ENCODE results near the gene GRM7.

Gene GRM7

GRCh38 chr3:7382293-7383010, 521.5 kb downstream of the GRM7 start:
- 100% methylated on average over 1 of the region's 2 CpGs for WGBS (ENCODE audit: insufficient coverage)
- Histone ChIP-seq H3K9me3 (ENCODE audit: control extremely low read depth in 1 of 5, control insufficient read depth in 4 of 5, insufficient read depth in 2 of 5, low read depth in 1 of 5, low read length in 4 of 5) (peaks cover 0 to 4% (median 1%) of the 10 kb centered on the region in 5 experiments), H3K4me1 (ENCODE audit: control extremely low read depth in 1 of 4, control insufficient read depth in 4 of 4, insufficient read depth in 4 of 4, low read length in 3 of 4) (no peaks in the 10 kb centered on the region), H3K27ac (ENCODE audit: insufficient read depth in 1 of 2, low read depth in 1 of 2, low read length in 2 of 2, poor library complexity in 1 of 2, severe bottlenecking in 2 of 2) (no peak overlapping the region), H3K27me3 (replicated peaks in 2 of 5; ENCODE audit: control insufficient read depth in 4 of 5, insufficient read depth in 5 of 5, low read length in 4 of 5) (no peaks in the 10 kb centered on the region), H3K36me3 (ENCODE audit: control insufficient read depth in 4 of 4, insufficient read depth in 4 of 4, low read length in 3 of 4) (no peaks in the 10 kb centered on the region), H3K4me3 (ENCODE audit: control insufficient read depth in 1 of 7, extremely low read depth in 1 of 7, insufficient read depth in 4 of 7, low read depth in 2 of 7, low read length in 6 of 7) (no peak overlapping the region)
- no peak for DNase-seq
- POLR2A ChIA-PET = interaction anchor here (0.6 kb wide), 1 partner anchor 10 kb away, joined by 5 read pairs; no protein-coding TSS in a partner anchor
- CTCF ChIA-PET = no interaction called here

- Histone ChIP-seq H3K9me3 (ENCODE audit: control extremely low read depth in 1 of 5, control insufficient read depth in 4 of 5, insufficient read depth in 2 of 5, low read depth in 1 of 5, low read length in 4 of 5) (peaks cover 0 to 11% (median 0%) of the 10 kb centered on the region in 5 experiments), H3K27me3 (replicated peaks in 2 of 5; ENCODE audit: control insufficient read depth in 4 of 5, insufficient read depth in 5 of 5, low read length in 4 of 5) (no peaks in the 10 kb centered on the region), H3K4me3 (ENCODE audit: control insufficient read depth in 1 of 7, extremely low read depth in 1 of 7, insufficient read depth in 4 of 7, low read depth in 2 of 7, low read length in 6 of 7) (no peak overlapping the region), H3K4me1 (ENCODE audit: control extremely low read depth in 1 of 4, control insufficient read depth in 4 of 4, insufficient read depth in 4 of 4, low read length in 3 of 4) (no peaks in the 10 kb centered on the region), H3K27ac (ENCODE audit: insufficient read depth in 1 of 2, low read depth in 1 of 2, low read length in 2 of 2, poor library complexity in 1 of 2, severe bottlenecking in 2 of 2) (no peak overlapping the region), H3K36me3 (ENCODE audit: control insufficient read depth in 4 of 4, insufficient read depth in 4 of 4, low read length in 3 of 4) (no peaks in the 10 kb centered on the region)
- ChIA-PET POLR2A (no interaction called here), CTCF (no interaction called here)
- DNase-seq = no peak
- WGBS (ENCODE audit: insufficient coverage) = no CpG with 5 or more reads among the region's 2 CpGs
Observed at GRCh38 chr3:7385635-7386034, 524.7 kb downstream of the GRM7 start.

GRCh38 chr3:7388026-7388425, 527.1 kb downstream of the GRM7 start:
- H3K27me3 ChIP-seq (replicated peaks in 2 of 5; ENCODE audit: control insufficient read depth in 4 of 5, insufficient read depth in 5 of 5, low read length in 4 of 5) = no peaks in the 10 kb centered on the region
- H3K4me3 ChIP-seq (ENCODE audit: control insufficient read depth in 1 of 7, extremely low read depth in 1 of 7, insufficient read depth in 4 of 7, low read depth in 2 of 7, low read length in 6 of 7) = no peak overlapping the region

GRCh38 chr3:7392206-7392605, 531.3 kb downstream of the GRM7 start:
- POLR2A ChIA-PET = interaction anchor here (0.6 kb wide), 1 partner anchor 9 kb away, joined by 5 read pairs; no protein-coding TSS in a partner anchor
- Histone ChIP-seq H3K4me1 (ENCODE audit: control extremely low read depth in 1 of 4, control insufficient read depth in 4 of 4, insufficient read depth in 4 of 4, low read length in 3 of 4) (no peaks in the 10 kb centered on the region), H3K27ac (ENCODE audit: insufficient read depth in 1 of 2, low read depth in 1 of 2, low read length in 2 of 2, poor library complexity in 1 of 2, severe bottlenecking in 2 of 2) (no peak overlapping the region), H3K4me3 (ENCODE audit: control insufficient read depth in 1 of 7, extremely low read depth in 1 of 7, insufficient read depth in 4 of 7, low read depth in 2 of 7, low read length in 6 of 7) (no peak overlapping the region), H3K9me3 (ENCODE audit: control extremely low read depth in 1 of 5, control insufficient read depth in 4 of 5, insufficient read depth in 2 of 5, low read depth in 1 of 5, low read length in 4 of 5) (peaks cover 0 to 8% (median 0%) of the 10 kb centered on the region in 5 experiments), H3K36me3 (ENCODE audit: control insufficient read depth in 4 of 4, insufficient read depth in 4 of 4, low read length in 3 of 4) (no peaks in the 10 kb centered on the region), H3K27me3 (replicated peaks in 2 of 5; ENCODE audit: control insufficient read depth in 4 of 5, insufficient read depth in 5 of 5, low read length in 4 of 5) (no peaks in the 10 kb centered on the region)
- 100% methylated on average over 1 of the region's 1 CpG for WGBS (ENCODE audit: insufficient coverage)
- DNase-seq = no peak
- CTCF ChIA-PET = interaction anchor here (1.0 kb wide), 1 partner anchor 17 kb away, joined by 3 read pairs; no protein-coding TSS in a partner anchor

More at GRCh38 chr3:7388026-7388425, 527.1 kb downstream of the GRM7 start:
- no peak for DNase-seq
- H3K9me3 ChIP-seq (ENCODE audit: control extremely low read depth in 1 of 5, control insufficient read depth in 4 of 5, insufficient read depth in 2 of 5, low read depth in 1 of 5, low read length in 4 of 5) = peaks cover 0 to 11% (median 0%) of the 10 kb centered on the region in 5 experiments
- H3K27ac ChIP-seq (ENCODE audit: insufficient read depth in 1 of 2, low read depth in 1 of 2, low read length in 2 of 2, poor library complexity in 1 of 2, severe bottlenecking in 2 of 2) = no peak overlapping the region
- no peaks in the 10 kb centered on the region for H3K4me1 ChIP-seq (ENCODE audit: control extremely low read depth in 1 of 4, control insufficient read depth in 4 of 4, insufficient read depth in 4 of 4, low read length in 3 of 4)
- ChIA-PET CTCF (no interaction called here), POLR2A (no interaction called here)
- no CpG with 5 or more reads among the region's 2 CpGs for WGBS (ENCODE audit: insufficient coverage)
- no peaks in the 10 kb centered on the region for H3K36me3 ChIP-seq (ENCODE audit: control insufficient read depth in 4 of 4, insufficient read depth in 4 of 4, low read length in 3 of 4)

- H3K27me3 ChIP-seq (replicated peaks in 2 of 5; ENCODE audit: control insufficient read depth in 4 of 5, insufficient read depth in 5 of 5, low read length in 4 of 5) = no peaks in the 10 kb centered on the region
- H3K4me3 ChIP-seq (ENCODE audit: control insufficient read depth in 1 of 7, extremely low read depth in 1 of 7, insufficient read depth in 4 of 7, low read depth in 2 of 7, low read length in 6 of 7) = no peak overlapping the region
- H3K36me3 ChIP-seq (ENCODE audit: control insufficient read depth in 4 of 4, insufficient read depth in 4 of 4, low read length in 3 of 4) = no peaks in the 10 kb centered on the region
- H3K27ac ChIP-seq (ENCODE audit: insufficient read depth in 1 of 2, low read depth in 1 of 2, low read length in 2 of 2, poor library complexity in 1 of 2, severe bottlenecking in 2 of 2) = no peak overlapping the region
- H3K9me3 ChIP-seq (ENCODE audit: control extremely low read depth in 1 of 5, control insufficient read depth in 4 of 5, insufficient read depth in 2 of 5, low read depth in 1 of 5, low read length in 4 of 5) = peaks cover 0 to 6% (median 0%) of the 10 kb centered on the region in 5 experiments
- POLR2A ChIA-PET = no interaction called here
- H3K4me1 ChIP-seq (ENCODE audit: control extremely low read depth in 1 of 4, control insufficient read depth in 4 of 4, insufficient read depth in 4 of 4, low read length in 3 of 4) = no peaks in the 10 kb centered on the region
- 100% methylated on average over 3 of the region's 6 CpGs for WGBS (ENCODE audit: insufficient coverage)
- no peak for DNase-seq
- CTCF ChIA-PET = interaction anchor here (0.6 kb wide), 1 partner anchor 334 kb away, joined by 3 read pairs; no protein-coding TSS in a partner anchor
Observed at GRCh38 chr3:7393944-7394605, 533.2 kb downstream of the GRM7 start.

- ChIA-PET POLR2A (no interaction called here), CTCF (no interaction called here)
- Histone ChIP-seq H3K27me3 (replicated peaks in 2 of 5; ENCODE audit: control insufficient read depth in 4 of 5, insufficient read depth in 5 of 5, low read length in 4 of 5) (no peaks in the 10 kb centered on the region), H3K9me3 (ENCODE audit: control extremely low read depth in 1 of 5, control insufficient read depth in 4 of 5, insufficient read depth in 2 of 5, low read depth in 1 of 5, low read length in 4 of 5) (no peaks in the 10 kb centered on the region), H3K36me3 (ENCODE audit: control insufficient read depth in 4 of 4, insufficient read depth in 4 of 4, low read length in 3 of 4) (no peaks in the 10 kb centered on the region), H3K4me1 (ENCODE audit: control extremely low read depth in 1 of 4, control insufficient read depth in 4 of 4, insufficient read depth in 4 of 4, low read length in 3 of 4) (no peaks in the 10 kb centered on the region), H3K27ac (ENCODE audit: insufficient read depth in 1 of 2, low read depth in 1 of 2, low read length in 2 of 2, poor library complexity in 1 of 2, severe bottlenecking in 2 of 2) (no peak overlapping the region), H3K4me3 (ENCODE audit: control insufficient read depth in 1 of 7, extremely low read depth in 1 of 7, insufficient read depth in 4 of 7, low read depth in 2 of 7, low read length in 6 of 7) (no peak overlapping the region)
- DNase-seq = no peak
- WGBS (ENCODE audit: insufficient coverage) = no CpG with 5 or more reads among the region's 2 CpGs
Observed at GRCh38 chr3:7396534-7396933, 535.6 kb downstream of the GRM7 start.

GRCh38 chr3:7397097-7397496, 536.2 kb downstream of the GRM7 start:
- ChIA-PET CTCF (no interaction called here), POLR2A (no interaction called here)
- H3K4me1 ChIP-seq (ENCODE audit: control extremely low read depth in 1 of 4, control insufficient read depth in 4 of 4, insufficient read depth in 4 of 4, low read length in 3 of 4) = no peaks in the 10 kb centered on the region
- H3K9me3 ChIP-seq (ENCODE audit: control extremely low read depth in 1 of 5, control insufficient read depth in 4 of 5, insufficient read depth in 2 of 5, low read depth in 1 of 5, low read length in 4 of 5) = no peaks in the 10 kb centered on the region
- H3K4me3 ChIP-seq (ENCODE audit: control insufficient read depth in 1 of 7, extremely low read depth in 1 of 7, insufficient read depth in 4 of 7, low read depth in 2 of 7, low read length in 6 of 7) = no peak overlapping the region
- H3K27ac ChIP-seq (ENCODE audit: insufficient read depth in 1 of 2, low read depth in 1 of 2, low read length in 2 of 2, poor library complexity in 1 of 2, severe bottlenecking in 2 of 2) = no peak overlapping the region
- H3K36me3 ChIP-seq (ENCODE audit: control insufficient read depth in 4 of 4, insufficient read depth in 4 of 4, low read length in 3 of 4) = no peaks in the 10 kb centered on the region
- DNase-seq = no peak
- H3K27me3 ChIP-seq (replicated peaks in 2 of 5; ENCODE audit: control insufficient read depth in 4 of 5, insufficient read depth in 5 of 5, low read length in 4 of 5) = no peaks in the 10 kb centered on the region
- WGBS (ENCODE audit: insufficient coverage) = no CpG with 5 or more reads among the region's 2 CpGs
